Measurements from ENCODE around the gene PARK7. TPM values are rescaled to one million over a fixed set of nuclear protein-coding genes. Genes with fewer than 3 reads are reported as not detected.
"Not testable (repeated sequence)": the region's sequence is repeated elsewhere in the genome, so short reads cannot be mapped to it uniquely, and the experiment has no call there.

Gene PARK7
- total RNA-seq, result 300 and 303 TPM in 2 replicates

GRCh38 chr1:7961216-7962013, at the start of gene PARK7:
Gene PARK7, plus strand, starts transcription at chr1:7961711. Its CDS starts 1,075 bp downstream, at chr1:7962786.
- intact Hi-C loops (cut with micrococcal nuclease), result loop anchor here (2.0 to 5.0 kb wide), 3 partner anchors 31 to 741 kb away; no protein-coding TSS in a partner anchor

DNA sequence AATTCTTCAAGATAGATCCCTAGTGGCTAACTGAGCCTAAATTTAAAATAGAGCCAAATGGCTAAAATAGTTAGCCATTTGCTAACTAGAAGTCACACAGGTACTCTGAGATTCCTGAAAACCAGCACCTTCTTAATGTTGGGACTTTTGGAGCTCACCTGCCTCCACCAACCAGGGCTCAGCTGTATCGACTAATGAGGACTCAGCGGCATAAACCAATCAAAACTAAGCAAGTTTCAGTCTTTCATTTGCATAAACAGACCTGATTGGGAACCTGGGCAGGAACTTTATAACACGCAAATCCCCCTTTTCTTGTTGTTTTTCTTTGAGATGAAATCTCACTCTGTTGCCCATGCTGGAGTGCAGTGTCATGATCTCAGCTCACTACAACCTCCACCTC, 49.4 kb upstream of the PARK7 start:
- intact Hi-C loops (cut with micrococcal nuclease), result no loop called here

DNA sequence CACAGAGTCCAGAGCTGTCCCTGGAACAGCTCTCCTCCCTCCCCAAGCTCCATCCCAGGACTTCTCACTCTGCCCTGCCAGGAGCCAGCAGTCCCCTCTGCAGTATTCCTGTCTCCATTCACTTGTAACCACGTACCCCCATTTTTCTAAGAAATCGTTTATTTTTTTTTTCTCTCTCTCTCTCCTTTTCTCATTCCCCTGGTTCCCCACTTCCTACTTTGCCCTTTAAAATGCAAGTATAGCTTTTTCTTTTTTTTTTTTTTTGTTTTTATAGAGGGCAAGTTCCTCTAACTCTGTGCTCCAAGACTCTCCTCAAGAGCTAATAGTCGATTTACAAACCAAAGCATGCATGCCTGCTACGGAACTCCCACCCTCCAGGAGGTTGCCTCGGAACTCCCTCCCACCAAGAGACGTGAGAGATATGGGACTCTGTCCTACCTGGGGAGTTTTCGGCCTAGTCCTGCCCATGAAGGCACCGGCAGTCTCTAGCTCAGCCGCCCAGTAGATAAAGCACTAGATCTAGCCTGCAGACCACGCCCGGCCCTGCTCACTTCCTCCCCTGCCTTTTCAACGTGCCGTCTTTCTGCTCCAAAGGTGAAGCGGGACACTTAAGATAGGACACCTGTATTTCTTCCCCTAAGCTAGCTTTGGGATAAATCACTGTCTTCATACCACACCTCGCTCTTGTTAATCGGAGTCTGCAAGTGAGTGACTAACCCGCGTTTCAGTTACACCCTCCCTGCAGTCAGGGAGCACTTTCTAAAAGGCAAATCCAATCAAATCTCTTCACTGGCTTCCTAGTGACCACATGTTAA, 48.6 kb upstream of the PARK7 start:
- intact Hi-C loops (cut with micrococcal nuclease), result no loop called here

GRCh38 chr1:7915826-7916500, 45.5 kb upstream of the PARK7 start:
- intact Hi-C loops (cut with micrococcal nuclease), result no loop called here

GRCh38 chr1:7916501-7916830, 45.0 kb upstream of the PARK7 start:
- intact Hi-C loops (cut with micrococcal nuclease), result no loop called here

DNA sequence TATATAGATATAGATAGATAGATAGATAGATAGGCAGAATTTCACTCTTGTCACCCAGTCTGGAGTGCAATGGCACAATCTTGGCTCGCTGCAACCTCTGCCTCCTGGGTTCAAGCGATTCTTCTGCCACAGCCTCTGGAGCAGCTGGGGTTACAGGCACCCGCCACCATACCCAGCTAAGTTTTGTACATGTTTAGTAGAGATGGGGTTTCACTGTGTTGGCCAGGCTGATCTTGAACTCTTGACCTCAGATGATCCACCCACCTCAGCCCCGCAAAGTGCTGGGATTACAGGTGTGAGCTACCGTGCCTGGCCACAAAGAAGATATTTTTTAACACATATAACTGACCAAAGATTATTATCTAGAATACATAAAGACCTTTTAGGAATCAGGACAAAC, 43.5 kb upstream of the PARK7 start:
- intact Hi-C loops (cut with micrococcal nuclease), result not testable (repeated sequence)

DNA sequence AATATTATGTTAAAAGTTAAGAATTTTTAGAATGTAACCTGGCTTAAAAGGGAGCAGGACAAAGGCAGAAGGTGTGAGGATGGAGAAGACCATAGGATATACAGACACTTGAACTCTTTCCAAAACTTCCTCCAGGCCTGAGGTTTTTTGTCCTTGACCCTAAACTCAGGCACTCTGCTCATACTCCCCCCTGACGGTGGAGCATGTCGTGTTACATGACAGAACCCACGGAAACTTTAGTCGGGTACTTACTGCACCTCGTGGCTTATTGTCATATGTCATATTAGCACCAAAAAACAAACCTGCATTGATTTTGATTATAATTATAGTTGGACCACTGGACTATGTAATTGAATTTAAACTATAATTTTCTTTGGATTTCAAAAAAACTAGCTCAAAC, 41.6 kb upstream of the PARK7 start:
- intact Hi-C loops (cut with micrococcal nuclease), result no loop called here

DNA sequence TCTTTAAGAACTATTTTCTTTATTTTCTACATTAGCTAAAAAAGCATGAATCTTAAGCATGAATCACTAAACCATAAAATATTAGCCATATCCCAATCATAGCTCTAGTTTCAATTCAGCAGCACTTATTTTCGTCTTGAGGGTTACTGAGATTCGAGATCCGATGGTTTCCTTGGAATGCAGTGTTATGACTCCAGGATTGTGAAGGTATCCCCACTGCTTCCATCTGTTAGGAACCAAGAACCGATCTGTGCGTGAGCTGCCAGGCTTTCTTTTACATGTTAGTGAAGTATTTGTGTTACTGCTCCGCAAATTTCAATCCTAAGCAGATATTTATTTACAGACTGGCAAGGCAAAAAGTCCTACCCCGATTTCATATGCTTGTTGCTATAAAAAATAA, 39.7 kb upstream of the PARK7 start:
- intact Hi-C loops (cut with micrococcal nuclease), result no loop called here

DNA sequence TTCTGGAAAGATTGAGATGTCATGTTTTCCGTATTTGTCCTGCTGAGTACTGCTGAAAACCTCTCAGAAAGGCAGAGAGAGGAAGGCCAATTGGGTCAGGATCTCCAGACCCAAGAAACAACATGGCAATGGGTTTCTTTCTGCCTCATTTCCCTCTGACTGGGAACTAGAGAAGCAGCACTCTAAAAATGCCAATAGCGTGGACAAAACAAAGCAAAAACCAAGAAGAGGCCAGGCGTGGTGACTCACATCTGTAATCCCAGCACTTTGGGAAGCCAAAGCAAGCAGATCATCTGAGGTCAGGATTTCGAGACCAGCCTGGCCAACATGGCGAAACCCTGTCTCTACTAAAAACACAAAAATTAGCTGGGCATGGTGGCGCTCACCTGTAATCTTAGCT, 39.2 kb upstream of the PARK7 start:
- intact Hi-C loops (cut with micrococcal nuclease), result no loop called here

- intact Hi-C loops (cut with micrococcal nuclease), result not testable (repeated sequence)
Observed at GRCh38 chr1:7927061-7927460, 34.5 kb upstream of the PARK7 start.

DNA sequence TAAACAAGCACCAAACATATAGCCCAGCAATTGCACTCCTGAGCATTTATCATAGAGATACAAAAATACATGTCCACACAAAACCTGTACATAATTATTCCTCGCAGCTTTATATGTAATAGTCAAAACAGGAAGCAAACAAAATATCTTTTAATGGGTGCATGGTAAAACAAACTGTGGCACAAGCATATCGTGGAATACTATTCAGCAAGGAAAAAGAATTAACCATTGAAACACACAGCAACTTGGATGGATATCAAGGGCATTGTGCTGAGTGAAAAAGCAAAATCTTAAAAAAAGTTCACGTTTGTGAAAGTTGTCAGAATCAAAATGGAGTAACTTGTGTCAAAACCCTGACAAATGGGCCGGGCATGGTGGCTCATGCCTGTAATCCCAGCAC, 33.3 kb upstream of the PARK7 start:
- intact Hi-C loops (cut with micrococcal nuclease), result no loop called here

DNA sequence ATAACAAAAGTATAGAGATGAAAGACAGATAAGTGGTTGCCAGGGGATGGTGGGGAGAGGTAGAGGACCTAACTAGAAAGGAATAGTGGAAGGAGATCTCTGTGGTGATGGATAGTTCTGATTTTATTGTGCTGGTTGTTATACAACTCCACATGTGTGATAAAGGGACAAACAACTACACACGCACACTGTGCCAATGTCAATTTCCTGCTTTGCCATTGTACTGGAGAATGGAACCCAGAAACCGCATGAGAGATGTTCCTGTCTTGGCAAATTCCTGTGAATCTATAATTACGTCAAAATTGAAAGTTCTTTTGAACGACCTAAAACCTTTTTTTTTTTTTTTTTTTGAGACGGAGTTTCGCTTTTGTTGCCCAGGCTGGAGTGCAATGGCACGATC, 31.9 kb upstream of the PARK7 start:
- intact Hi-C loops (cut with micrococcal nuclease), result loop anchor here (2.0 kb wide), 1 partner anchor 31 kb away; the partner anchor contains the start of gene PARK7

GRCh38 chr1:7930645-7931445, 30.7 kb upstream of the PARK7 start:
- intact Hi-C loops (cut with micrococcal nuclease), result loop anchor here (2.0 kb wide), 1 partner anchor 30 kb away; the partner anchor contains the start of gene PARK7

GRCh38 chr1:7931446-7931812, 30.1 kb upstream of the PARK7 start:
- intact Hi-C loops (cut with micrococcal nuclease), result loop anchor here (2.0 kb wide), 1 partner anchor 29 kb away; the partner anchor contains the start of gene PARK7

- intact Hi-C loops (cut with micrococcal nuclease), result no loop called here
Observed at GRCh38 chr1:7932524-7933138, 28.9 kb upstream of the PARK7 start.

DNA sequence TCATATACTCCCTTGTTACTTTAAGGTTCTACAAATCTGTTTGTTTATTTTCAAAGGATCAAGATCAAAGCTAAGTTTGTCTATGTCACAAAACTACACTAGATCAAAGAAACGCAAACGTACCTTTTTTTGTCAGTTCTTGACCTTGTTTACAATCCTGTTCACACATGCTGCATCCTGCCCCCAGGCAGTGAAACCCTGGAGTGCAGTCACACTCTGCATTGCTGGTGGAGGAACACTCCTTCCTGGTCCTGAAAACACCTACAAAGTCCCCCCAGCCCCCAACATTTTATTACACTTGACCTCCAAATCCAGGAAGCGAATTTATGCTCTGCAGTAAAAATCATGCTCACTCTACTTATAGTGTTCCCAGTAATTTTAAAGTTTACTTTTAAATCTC, 23.4 kb upstream of the PARK7 start:
- intact Hi-C loops (cut with micrococcal nuclease), result no loop called here

GRCh38 chr1:7940034-7940433, 21.5 kb upstream of the PARK7 start:
- intact Hi-C loops (cut with micrococcal nuclease), result no loop called here

DNA sequence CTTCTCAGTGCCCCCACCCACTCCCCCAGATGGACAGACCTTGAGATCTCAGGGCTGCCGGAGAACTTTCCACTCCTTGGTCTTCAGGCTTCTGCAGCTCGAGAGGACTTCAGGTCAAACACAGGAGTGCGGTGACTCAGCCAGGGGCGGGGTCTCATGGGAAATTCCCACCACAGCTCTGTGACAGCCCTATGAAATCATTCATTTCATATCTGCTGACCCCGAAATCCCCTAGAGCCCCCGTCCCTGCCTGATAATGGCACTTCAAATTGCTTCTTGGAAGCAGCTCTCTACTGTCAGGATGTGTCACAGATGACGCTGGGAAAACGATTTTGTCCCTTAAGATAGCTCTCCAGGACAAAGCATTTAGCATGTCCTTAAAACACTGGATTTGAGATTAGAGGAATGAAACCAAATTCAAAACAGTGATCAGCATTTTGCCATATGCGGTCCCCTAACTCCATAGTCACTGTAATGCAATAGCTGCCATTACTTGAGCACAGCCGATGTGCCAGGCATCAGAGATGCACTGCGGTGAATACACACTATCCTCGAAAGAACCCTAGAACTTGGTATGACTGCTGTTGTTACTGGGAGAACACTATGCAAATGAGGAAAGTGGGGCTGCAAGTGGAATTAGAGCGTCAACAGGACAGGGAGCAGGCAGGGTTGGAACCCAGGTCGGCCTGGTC, 20.6 kb upstream of the PARK7 start, which contains the start of gene TNFRSF9:
TSS of gene TNFRSF9 (minus strand) at position 95 of the 692 bp plus-strand sequence. CDS start 845 bp downstream, outside the sequence.
- intact Hi-C loops (cut with micrococcal nuclease), result no loop called here

DNA sequence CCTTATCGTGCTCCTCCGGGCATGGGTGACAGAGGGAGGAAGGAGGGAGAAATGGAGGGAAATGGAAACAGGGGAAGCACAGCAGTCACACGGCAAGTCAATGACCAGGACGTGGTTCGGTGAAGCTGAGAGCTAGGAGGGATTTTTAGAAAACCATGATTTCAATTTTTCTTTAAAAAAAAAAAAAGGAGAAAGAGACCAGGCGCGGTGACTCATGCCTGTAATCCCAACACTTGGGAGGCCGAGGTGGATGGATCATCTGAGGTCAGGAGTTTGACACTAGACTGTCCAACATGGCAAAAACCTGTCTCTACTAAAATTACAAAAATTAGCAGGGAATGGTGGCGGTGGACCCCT, 20.1 kb upstream of the PARK7 start:
- intact Hi-C loops (cut with micrococcal nuclease), result no loop called here

All from T-helper 2 cell treated with Interferon-gamma antibody and Interleukin-4, amounts not matched to agents 100 ng/mL and 5 ng/mL, for 36 hours (primary cell).